GM12891 (cell line): ENCODE measurements around the gene UPF1.

ENCODE experiments used
- POLR2A ChIP-seq: IDR thresholded peaks from 2 replicates; pipeline ENCODE4 v1.6.1; 2011; ENCODE audit warnings: low read depth, low read length, control low read depth
- POLR2AphosphoS5 ChIP-seq: IDR thresholded peaks from 2 replicates; pipeline ENCODE4 v1.6.1; 2011; ENCODE audit warnings: low read depth, low read length, control low read depth
- SPI1 ChIP-seq: IDR thresholded peaks from 2 replicates; pipeline ENCODE4 v1.6.1; 2011; ENCODE audit warnings: low read depth, low read length, control low read depth
- TAF1 ChIP-seq: IDR thresholded peaks from 2 replicates; pipeline ENCODE4 v1.6.1; 2011; ENCODE audit warnings: low read depth, low read length, control low read depth

- TF ChIP-seq TAF1 = no peak
- TF ChIP-seq POLR2A = no peak
- TF ChIP-seq POLR2AphosphoS5 = no peak
- peak; percentile 73 for TF ChIP-seq SPI1
Measured at GRCh38 chr19:18848878-18849661, 17.3 kb downstream of the UPF1 start.
